Vagina (tissue), 2 donors: ENCODE measurements around the gene MGAT5B. TPM values are rescaled to one million over a fixed set of nuclear protein-coding genes. Genes with fewer than 3 reads are reported as not detected.

ENCODE experiments used
- DNase-seq, 2 donors: peaks; one replicate each; pipeline ENCODE4 v3.0.0-alpha.2; 2017; ENCODE audit errors: extremely low spot score in 2 of 2
- H3K27ac ChIP-seq: fragments of 200-600 bp; sonication (generic); one replicate; pipeline ENCODE4 v1.5.1; 2019
- H3K27me3 ChIP-seq: fragments of 200-600 bp; sonication (generic); one replicate; pipeline ENCODE4 v1.5.1; 2019
- H3K36me3 ChIP-seq, 2 donors: fragments of 200-600 bp; sonication (generic); one replicate each; pipeline ENCODE4 v1.5.1; 2017 to 2019
- H3K4me1 ChIP-seq: fragments of 200-600 bp; sonication (generic); one replicate; pipeline ENCODE4 v1.5.1; 2019
- H3K4me3 ChIP-seq, 2 donors: fragments of 200-600 bp; sonication (generic); 1 replicate in 1 of 2; 2 replicates in 1 of 2; pipeline ENCODE4 v1.5.1; 2016 to 2019
- H3K9me3 ChIP-seq: fragments of 200-600 bp; sonication (generic); one replicate; pipeline ENCODE4 v1.5.1; 2019
- CTCF ChIP-seq, 3 experiments: fragments of 450-650 bp in 2 of 3; fragments of 200-600 bp in 1 of 3; sonication (generic) in 1 of 3; IDR thresholded peaks; one replicate each; pipeline ENCODE4 v1.5.1; 2017 to 2019; ENCODE audit warnings: antibody characterized with exemption in 3 of 3, mild to moderate bottlenecking in 2 of 3, moderate library complexity in 2 of 3
- POLR2A ChIP-seq, 2 donors: fragments of 450-650 bp; IDR thresholded peaks; one replicate each; pipeline ENCODE4 v1.6.1; 2017; ENCODE audit warnings: antibody characterized with exemption in 2 of 2, mild to moderate bottlenecking in 2 of 2, moderate library complexity in 2 of 2
- POLR2AphosphoS5 ChIP-seq, 2 donors: sonication (generic); formaldehyde crosslinking; IDR thresholded peaks; one replicate each; pipeline ENCODE4 v1.9.0; 2017; ENCODE audit warnings: antibody characterized with exemption in 2 of 2, mild to moderate bottlenecking in 2 of 2, low read depth in 1 of 2; ENCODE audit not compliant: insufficient read depth in 1 of 2
- intact Hi-C: fragments of 100-400 bp; cut with DNase I; formaldehyde crosslinking; loops from one replicate; pipeline ENCODE4 v1.15.1; 2023
- total RNA-seq: library from RNA; depleted of rRNA; stranded (reverse); fragments of >200 nt; gene quantifications from one replicate; pipeline ENCODE4 v1.2.3, GENCODE V29; 2016

The MGAT5B gene
- total RNA-seq, 1 donor from 2014 or later = 0.49 TPM

DNA sequence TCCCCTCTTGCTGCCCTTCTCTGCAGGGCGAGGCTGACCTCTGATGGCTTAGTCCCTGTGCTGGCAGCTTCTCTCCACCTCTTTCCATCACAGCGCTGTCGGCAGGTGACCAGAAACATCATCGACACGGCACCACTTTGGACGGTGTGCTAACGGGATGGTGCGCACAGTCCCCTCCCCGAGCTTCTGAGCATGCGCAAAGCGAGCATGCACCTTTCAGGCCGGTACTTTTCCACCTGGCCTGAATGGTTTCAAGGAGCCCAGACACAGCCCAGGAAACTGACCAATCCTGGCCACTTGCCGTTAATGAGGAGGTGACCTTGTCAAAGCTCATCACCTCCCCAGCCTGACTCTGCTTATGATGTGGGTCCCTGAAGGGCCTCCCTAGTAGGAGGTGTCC is 54.8 kb downstream of the MGAT5B start:
- no peak for DNase-seq
- no peaks in the 10 kb centered on the region for H3K36me3 ChIP-seq
- no peak overlapping the region for H3K27ac ChIP-seq
- no peak overlapping the region for H3K4me3 ChIP-seq
- H3K4me1 ChIP-seq = no peaks in the 10 kb centered on the region
- no peak for TF ChIP-seq POLR2A (IDR thresholded peaks at IDR 0.05)
- TF ChIP-seq CTCF (IDR thresholded peaks at IDR 0.05) = no peak
- TF ChIP-seq POLR2AphosphoS5 (IDR thresholded peaks at IDR 0.05; ENCODE audit: insufficient read depth in 1 of 2, low read depth in 1 of 2) = no peak
- no peaks in the 10 kb centered on the region for H3K27me3 ChIP-seq
- no peaks in the 10 kb centered on the region for H3K9me3 ChIP-seq
- intact Hi-C loops = no loop called here

- Histone ChIP-seq H3K27ac (no peak overlapping the region), H3K27me3 (no peaks in the 10 kb centered on the region), H3K36me3 (no peaks in the 10 kb centered on the region), H3K4me1 (no peaks in the 10 kb centered on the region), H3K9me3 (no peaks in the 10 kb centered on the region), H3K4me3 (no peak overlapping the region)
- intact Hi-C loops = no loop called here
- no peak for DNase-seq
- TF ChIP-seq CTCF (IDR thresholded peaks at IDR 0.05) = no peak
Observed at GRCh38 chr17:76923491-76923890, 55.3 kb downstream of the MGAT5B start.

DNA sequence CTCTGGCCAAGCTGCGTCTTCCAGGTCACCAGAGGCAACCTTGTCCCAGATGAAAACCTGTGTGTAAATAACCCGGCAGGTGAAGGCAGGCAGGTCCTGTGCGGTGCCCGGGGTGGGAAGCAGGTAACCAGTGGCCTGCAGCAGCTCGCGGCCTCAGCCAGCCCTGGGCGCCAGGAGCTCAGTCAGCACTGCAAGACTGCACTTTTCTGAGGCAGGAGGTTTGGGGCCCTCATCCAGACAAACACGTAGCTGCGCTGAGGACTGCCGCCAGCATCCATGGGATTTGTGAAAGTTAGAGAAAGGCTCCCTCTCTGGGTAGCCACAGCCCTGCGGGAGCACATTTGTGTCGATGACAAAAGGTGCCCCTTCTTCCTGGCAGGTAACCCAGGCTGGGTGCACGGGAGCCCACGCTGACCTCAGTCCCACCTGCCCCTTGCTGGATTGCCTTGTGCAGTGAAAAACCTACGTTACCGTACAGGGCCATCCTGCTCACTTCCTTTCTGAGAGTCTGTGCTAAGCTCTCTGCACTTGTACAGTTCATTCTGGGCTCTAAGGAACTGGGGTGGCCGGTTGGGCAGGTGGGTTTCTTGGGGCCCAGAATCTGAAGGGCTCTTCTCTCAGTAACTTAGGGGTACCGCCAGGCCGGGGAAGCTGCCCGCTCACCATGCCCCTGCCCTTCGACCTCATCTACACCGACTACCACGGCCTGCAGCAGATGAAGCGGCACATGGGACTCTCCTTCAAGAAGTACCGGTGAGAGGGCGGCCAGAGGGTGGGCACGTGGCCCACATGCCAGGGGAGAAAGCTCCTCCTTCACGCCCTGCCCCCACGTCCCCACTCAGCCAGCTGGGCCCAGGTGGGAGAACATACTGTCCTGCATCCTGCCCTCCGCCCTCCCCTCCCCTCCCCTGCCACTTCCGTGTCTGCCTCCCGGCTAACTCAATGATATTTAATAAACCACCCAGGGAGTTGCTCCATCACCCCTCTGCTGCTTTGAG is 56.4 kb downstream of the MGAT5B start:
- Histone ChIP-seq H3K4me3 (no peak overlapping the region), H3K36me3 (no peaks in the 10 kb centered on the region), H3K27me3 (no peaks in the 10 kb centered on the region), H3K27ac (no peak overlapping the region), H3K4me1 (no peaks in the 10 kb centered on the region), H3K9me3 (no peaks in the 10 kb centered on the region)
- no peak for TF ChIP-seq CTCF (IDR thresholded peaks at IDR 0.05)
- no peak for DNase-seq
- intact Hi-C loops = no loop called here

DNA sequence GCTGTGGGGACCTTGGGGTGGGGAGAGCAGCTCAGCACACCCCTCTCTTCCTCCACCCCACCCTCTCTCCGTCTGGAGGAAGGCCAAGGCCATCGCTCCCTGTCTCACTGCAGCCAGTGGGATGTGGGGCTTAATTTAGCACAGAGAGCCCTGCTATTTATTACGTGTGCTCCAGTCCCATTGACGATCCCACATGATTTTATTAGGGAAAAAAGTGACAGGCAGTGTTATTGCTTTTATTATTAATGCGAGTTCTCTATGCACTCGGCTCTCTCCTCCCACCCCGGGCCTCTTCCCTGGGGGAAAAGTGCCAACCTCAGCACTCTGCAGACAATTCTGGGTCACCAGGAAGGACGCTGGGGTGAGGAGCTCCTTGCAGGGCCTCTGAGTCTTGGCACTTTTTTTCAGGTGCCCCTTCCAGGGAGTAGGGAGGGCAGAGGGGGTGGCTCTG is 57.3 kb downstream of the MGAT5B start:
- no peaks in the 10 kb centered on the region for H3K27me3 ChIP-seq
- no peaks in the 10 kb centered on the region for H3K4me1 ChIP-seq
- H3K4me3 ChIP-seq = no peak overlapping the region
- no peak for DNase-seq
- H3K36me3 ChIP-seq = no peaks in the 10 kb centered on the region
- TF ChIP-seq POLR2AphosphoS5 (IDR thresholded peaks at IDR 0.05; ENCODE audit: insufficient read depth in 1 of 2, low read depth in 1 of 2) (no peak), CTCF (IDR thresholded peaks at IDR 0.05) (no peak), POLR2A (IDR thresholded peaks at IDR 0.05) (no peak)
- no peak overlapping the region for H3K27ac ChIP-seq
- H3K9me3 ChIP-seq = no peaks in the 10 kb centered on the region
- intact Hi-C loops = no loop called here

GRCh38 chr17:76926237-76926866 is 58.1 kb downstream of the MGAT5B start:
- DNase-seq = no peak
- TF ChIP-seq POLR2AphosphoS5 (IDR thresholded peaks at IDR 0.05; ENCODE audit: insufficient read depth in 1 of 2, low read depth in 1 of 2) = no peak
- no peak for TF ChIP-seq CTCF (IDR thresholded peaks at IDR 0.05)
- TF ChIP-seq POLR2A (IDR thresholded peaks at IDR 0.05) = no peak
- no peaks in the 10 kb centered on the region for H3K9me3 ChIP-seq
- H3K4me1 ChIP-seq = no peaks in the 10 kb centered on the region
- H3K4me3 ChIP-seq = no peak overlapping the region
- intact Hi-C loops = no loop called here
- H3K27me3 ChIP-seq = no peaks in the 10 kb centered on the region
- no peak overlapping the region for H3K27ac ChIP-seq
- H3K36me3 ChIP-seq = no peaks in the 10 kb centered on the region
